ENCODE results near the gene CBARP. TPM values are rescaled to one million over a fixed set of nuclear protein-coding genes. Genes with fewer than 3 reads are reported as not detected.

Gene CBARP
- total and polyA plus RNA-seq, 2 of the 13 experiments (the other 11 are each of a cell fraction or from before 2014, with no cell fraction given), result 1.2 to 1.4 TPM

GRCh38 chr19:1266129-1266915 is 28.5 kb upstream of the CBARP start (continued):
- TF ChIP-seq GTF3A (CRISPR knock-in tag; conservative IDR thresholded peaks at IDR 0.05) (peak; percentile 87; the same call in 1 of the 2 replicates), ZNF382 (CRISPR knock-in tag; IDR thresholded peaks at IDR 0.05; ENCODE audit: borderline replicate concordance) (no peak), PHB2 (IDR thresholded peaks at IDR 0.05; ENCODE audit: partially characterized antibody) (no peak), ZNF552 (CRISPR knock-in tag; IDR thresholded peaks at IDR 0.05; ENCODE audit: borderline replicate concordance) (0 out of 2 replicates have a peak, but pooled peaks have one; percentile 34), ONECUT2 (CRISPR knock-in tag; IDR thresholded peaks at IDR 0.05) (no peak), MED8 (CRISPR knock-in tag; IDR thresholded peaks at IDR 0.05; ENCODE audit: insufficient replicate concordance) (no peak), NKX3-1 (CRISPR knock-in tag; IDR thresholded peaks at IDR 0.05) (0 out of 2 replicates have a peak, but pooled peaks have one; percentile 16), MTA3 (CRISPR knock-in tag; IDR thresholded peaks at IDR 0.05) (no peak), PRDM15 (CRISPR knock-in tag; IDR thresholded peaks at IDR 0.05) (no peak), ZFP36 (IDR thresholded peaks at IDR 0.05; ENCODE audit: borderline replicate concordance, low read depth, low read length, partially characterized antibody) (no peak), NFE2L1 (CRISPR knock-in tag; IDR thresholded peaks at IDR 0.05; ENCODE audit: borderline replicate concordance) (no peak), EED (CRISPR knock-in tag; IDR thresholded peaks at IDR 0.05) (peak; percentile 93), BRF2 (CRISPR knock-in tag; IDR thresholded peaks at IDR 0.05) (no peak), IRX3 (CRISPR knock-in tag; IDR thresholded peaks at IDR 0.05; ENCODE audit: borderline replicate concordance, low read depth) (no peak), FOXJ3 (CRISPR knock-in tag; IDR thresholded peaks at IDR 0.05; ENCODE audit: borderline replicate concordance) (no peak), CBX5 (CRISPR knock-in tag; IDR thresholded peaks at IDR 0.05; ENCODE audit: borderline replicate concordance) (no peak), SOX13 (IDR thresholded peaks at IDR 0.05) (no peak), SOX13 (CRISPR knock-in tag; conservative IDR thresholded peaks at IDR 0.05 in 1 of 2, IDR thresholded peaks at IDR 0.05 in 1 of 2) (peak in 1 of 2 experiments; percentile 60; a peak in 2 of 4 replicates), E2F5 (CRISPR knock-in tag; conservative IDR thresholded peaks at IDR 0.05) (no peak), PBX2 (CRISPR knock-in tag; IDR thresholded peaks at IDR 0.05) (no peak), ZNF501 (CRISPR knock-in tag; IDR thresholded peaks at IDR 0.05) (no peak), REXO4 (CRISPR knock-in tag; IDR thresholded peaks at IDR 0.05; ENCODE audit: borderline replicate concordance) (no peak), ZNF580 (CRISPR knock-in tag; IDR thresholded peaks at IDR 0.05; ENCODE audit: borderline replicate concordance, low read depth) (no peak)
